ENCODE measurements around the gene UBASH3B.

DNA sequence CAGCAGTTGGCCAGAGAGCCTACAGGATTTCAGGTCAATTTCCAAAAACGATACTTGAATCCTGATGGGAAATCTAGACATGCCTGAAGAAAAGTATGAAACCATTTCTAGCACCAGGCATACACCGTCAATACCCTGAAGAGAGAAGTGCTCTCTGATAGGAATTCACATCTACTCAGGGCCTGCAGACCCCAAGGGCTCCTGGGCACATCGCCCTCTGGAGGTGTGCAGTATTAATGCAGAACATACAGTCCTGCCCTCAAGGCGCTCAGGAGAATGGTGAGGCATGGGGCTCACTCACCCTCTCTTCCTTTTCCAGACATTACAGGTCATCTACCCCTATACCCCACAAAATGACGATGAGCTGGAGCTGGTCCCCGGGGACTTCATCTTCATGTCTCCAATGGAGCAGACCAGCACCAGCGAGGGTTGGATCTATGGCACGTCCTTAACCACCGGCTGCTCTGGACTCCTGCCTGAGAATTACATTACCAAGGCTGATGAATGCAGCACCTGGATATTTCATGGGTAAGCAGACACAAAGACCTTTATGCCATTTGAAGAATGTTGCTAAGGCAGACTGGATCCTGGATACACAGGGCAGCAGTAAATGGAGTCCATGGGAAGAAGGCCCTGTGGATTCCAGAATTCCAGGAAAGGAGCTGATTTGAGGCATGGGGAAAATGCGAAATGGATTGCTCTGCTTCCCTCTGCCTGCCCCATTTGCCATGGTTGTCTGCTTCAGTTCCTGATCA lies 133.4 kb downstream of the UBASH3B start:
- TF ChIP-seq, protein P1, sequence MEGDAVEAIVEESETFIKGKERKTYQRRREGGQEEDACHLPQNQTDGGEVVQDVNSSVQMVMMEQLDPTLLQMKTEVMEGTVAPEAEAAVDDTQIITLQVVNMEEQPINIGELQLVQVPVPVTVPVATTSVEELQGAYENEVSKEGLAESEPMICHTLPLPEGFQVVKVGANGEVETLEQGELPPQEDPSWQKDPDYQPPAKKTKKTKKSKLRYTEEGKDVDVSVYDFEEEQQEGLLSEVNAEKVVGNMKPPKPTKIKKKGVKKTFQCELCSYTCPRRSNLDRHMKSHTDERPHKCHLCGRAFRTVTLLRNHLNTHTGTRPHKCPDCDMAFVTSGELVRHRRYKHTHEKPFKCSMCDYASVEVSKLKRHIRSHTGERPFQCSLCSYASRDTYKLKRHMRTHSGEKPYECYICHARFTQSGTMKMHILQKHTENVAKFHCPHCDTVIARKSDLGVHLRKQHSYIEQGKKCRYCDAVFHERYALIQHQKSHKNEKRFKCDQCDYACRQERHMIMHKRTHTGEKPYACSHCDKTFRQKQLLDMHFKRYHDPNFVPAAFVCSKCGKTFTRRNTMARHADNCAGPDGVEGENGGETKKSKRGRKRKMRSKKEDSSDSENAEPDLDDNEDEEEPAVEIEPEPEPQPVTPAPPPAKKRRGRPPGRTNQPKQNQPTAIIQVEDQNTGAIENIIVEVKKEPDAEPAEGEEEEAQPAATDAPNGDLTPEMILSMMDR (conservative IDR thresholded peaks at IDR 0.05), result peak; percentile 59
- no peak for TF ChIP-seq EZH2 (IDR thresholded peaks at IDR 0.05; ENCODE audit: low read depth)

Data from PC-9 (cell line).